CD14-positive monocyte (primary cell): ENCODE measurements around the gene RPS5. TPM values are rescaled to one million over a fixed set of nuclear protein-coding genes. Genes with fewer than 3 reads are reported as not detected.
"Not testable (repeated sequence)": the region's sequence is repeated elsewhere in the genome, so short reads cannot be mapped to it uniquely, and the experiment has no call there.

Experiments used
- DNase-seq, 3 donors: peaks; one replicate each; pipeline ENCODE4 v3.0.0-alpha.2; 2011 to 2022
- H2AFZ ChIP-seq: 2 replicates; pipeline ENCODE4 v1.6.0; 2012; ENCODE audit warnings: mild to moderate bottlenecking, low read depth, low read length, inconsistent platforms; ENCODE audit not compliant: insufficient read depth, poor library complexity, severe bottlenecking
- H3K27ac ChIP-seq, 2 donors: 1 replicate in 1 of 2; 2 replicates in 1 of 2; pipeline ENCODE4 v1.5.1; 2012 to 2013; ENCODE audit warnings: low read length in 2 of 2, control low read depth in 1 of 2, inconsistent platforms in 1 of 2, low read depth in 1 of 2, mild to moderate bottlenecking in 1 of 2
- H3K27me3 ChIP-seq, 2 donors: one replicate each; pipeline versions ENCODE4 v1.6.0 to v1.6.1; 2011 to 2013; ENCODE audit warnings: low read length in 2 of 2; ENCODE audit not compliant: control insufficient read depth in 2 of 2, insufficient read depth in 2 of 2
- H3K36me3 ChIP-seq, 2 donors: replicated peaks in 1 of 2; 1 replicate in 1 of 2; 2 replicates in 1 of 2; pipeline versions ENCODE4 v1.5.1 to v1.6.1; 2012 to 2013; ENCODE audit warnings: low read length in 2 of 2, control low read depth in 1 of 2, inconsistent platforms in 1 of 2, mild to moderate bottlenecking in 1 of 2; ENCODE audit not compliant: insufficient read depth in 2 of 2, control insufficient read depth in 1 of 2
- H3K4me1 ChIP-seq, 2 donors: 1 replicate in 1 of 2; 2 replicates in 1 of 2; pipeline versions ENCODE4 v1.5.1 to v1.6.1; 2012 to 2013; ENCODE audit warnings: low read length in 2 of 2, control low read depth in 1 of 2, inconsistent platforms in 1 of 2, mild to moderate bottlenecking in 1 of 2, moderate library complexity in 1 of 2; ENCODE audit not compliant: insufficient read depth in 2 of 2, control insufficient read depth in 1 of 2
- H3K4me2 ChIP-seq: replicated peaks from 2 replicates; pipeline ENCODE3; 2012; ENCODE audit warnings: low read length, moderate library complexity, mild to moderate bottlenecking; ENCODE audit not compliant: poor library complexity, severe bottlenecking; ENCODE audit errors: extremely low read depth
- H3K4me3 ChIP-seq, 3 experiments: fragments of 200-600 bp in 1 of 3; sonication (generic) in 1 of 3; replicated peaks in 1 of 3; 1 replicate in 2 of 3; 2 replicates in 1 of 3; pipeline ENCODE4 v1.5.1; 2011 to 2013; ENCODE audit warnings: low read length in 3 of 3, mild to moderate bottlenecking in 3 of 3, control low read depth in 2 of 3, low read depth in 2 of 3, inconsistent platforms in 1 of 3, moderate library complexity in 1 of 3
- H3K79me2 ChIP-seq: 2 replicates; pipeline ENCODE4 v1.6.0; 2012; ENCODE audit warnings: mild to moderate bottlenecking, control low read depth, inconsistent platforms, low read length, moderate library complexity; ENCODE audit not compliant: insufficient read depth
- H3K9ac ChIP-seq: 2 replicates; pipeline ENCODE4 v1.6.0; 2017; ENCODE audit warnings: low read length, mild to moderate bottlenecking; ENCODE audit not compliant: insufficient read depth, poor library complexity, severe bottlenecking
- H3K9me3 ChIP-seq, 2 donors: replicated peaks in 1 of 2; 1 replicate in 1 of 2; 2 replicates in 1 of 2; pipeline versions ENCODE4 v1.5.1 to v1.6.1; 2012 to 2013; ENCODE audit warnings: low read length in 2 of 2, control low read depth in 1 of 2; ENCODE audit not compliant: control insufficient read depth in 1 of 2, insufficient read depth in 1 of 2
- H4K20me1 ChIP-seq: 2 replicates; pipeline ENCODE4 v1.6.0; 2012; ENCODE audit warnings: mild to moderate bottlenecking, low read length, control low read depth, moderate library complexity; ENCODE audit not compliant: insufficient read depth
- H3K27ac Mint-ChIP-seq, 7 donors: one replicate each; pipeline ENCODE4 v1.8.0; 2020; ENCODE audit warnings: mild to moderate bottlenecking in 7 of 7, mixed read lengths in 7 of 7, moderate library complexity in 6 of 7, inconsistent platforms in 2 of 7
- H3K27me3 Mint-ChIP-seq, 3 donors: one replicate each; pipeline ENCODE4 v1.8.0; 2021 to 2022; ENCODE audit warnings: low read depth in 3 of 3, mild to moderate bottlenecking in 3 of 3, mixed read lengths in 3 of 3, moderate library complexity in 3 of 3, inconsistent platforms in 1 of 3
- H3K36me3 Mint-ChIP-seq, 2 donors: one replicate each; pipeline ENCODE4 v1.8.0; 2020; ENCODE audit warnings: mixed read lengths in 2 of 2, inconsistent platforms in 1 of 2, mild to moderate bottlenecking in 1 of 2
- H3K4me1 Mint-ChIP-seq: one replicate; pipeline ENCODE4 v1.8.0; 2020; ENCODE audit warnings: mild to moderate bottlenecking, mixed read lengths
- H3K4me3 Mint-ChIP-seq, 2 donors: one replicate each; pipeline ENCODE4 v1.8.0; 2020; ENCODE audit warnings: mild to moderate bottlenecking in 2 of 2, mixed read lengths in 2 of 2, moderate library complexity in 1 of 2
- H3K9me3 Mint-ChIP-seq, 7 donors: one replicate each; pipeline ENCODE4 v1.8.0; 2020 to 2022; ENCODE audit warnings: mixed read lengths in 7 of 7, mild to moderate bottlenecking in 6 of 7, moderate library complexity in 6 of 7, inconsistent platforms in 2 of 7
- WGBS: methylation state at CpG from one replicate; pipeline ENCODE4 v1.1.5; 2013; ENCODE audit warnings: missing lambda C conversion rate; ENCODE audit not compliant: insufficient coverage; 5-methylcytosine and 5-hydroxymethylcytosine counted together
- intact Hi-C, 2 donors: fragments of 100-400 bp; cut with micrococcal nuclease; formaldehyde crosslinking; loops; one replicate each; pipeline versions ENCODE4 v1.15.0 to v1.15.1; 2023
- polyA plus RNA-seq, 3 donors: library from polyadenylated mRNA; depleted of rRNA in 1 of 3; unstranded in 2 of 3; stranded (reverse) in 1 of 3; fragments of 300-500 nt in 2 of 3; fragments of >200 nt in 1 of 3; fragmentation: Illumina TruSeq in 2 of 3; gene quantifications; 1 replicate in 2 of 3; 2 replicates in 1 of 3; pipeline ENCODE4 v1.2.3, GENCODE V29; 2012 to 2021
- small RNA-seq: library from RNA; depleted of rRNA; stranded (forward); fragments of <200 nt; gene quantifications from one replicate; pipeline ENCODE3, GENCODE V24; 2012; ENCODE audit warnings: low read depth; ENCODE audit not compliant: insufficient read length
- TF ChIP-seq, protein P1 (sequence below): fragments of 200-600 bp; IDR thresholded peaks from one replicate; pipeline ENCODE4 v1.8.0; 2022; ENCODE audit warnings: antibody characterized with exemption, mild to moderate bottlenecking

Gene RPS5
- polyA plus RNA-seq, 3 donors, result 485 to 1,381 (median 580) TPM

- TF ChIP-seq, protein P1, sequence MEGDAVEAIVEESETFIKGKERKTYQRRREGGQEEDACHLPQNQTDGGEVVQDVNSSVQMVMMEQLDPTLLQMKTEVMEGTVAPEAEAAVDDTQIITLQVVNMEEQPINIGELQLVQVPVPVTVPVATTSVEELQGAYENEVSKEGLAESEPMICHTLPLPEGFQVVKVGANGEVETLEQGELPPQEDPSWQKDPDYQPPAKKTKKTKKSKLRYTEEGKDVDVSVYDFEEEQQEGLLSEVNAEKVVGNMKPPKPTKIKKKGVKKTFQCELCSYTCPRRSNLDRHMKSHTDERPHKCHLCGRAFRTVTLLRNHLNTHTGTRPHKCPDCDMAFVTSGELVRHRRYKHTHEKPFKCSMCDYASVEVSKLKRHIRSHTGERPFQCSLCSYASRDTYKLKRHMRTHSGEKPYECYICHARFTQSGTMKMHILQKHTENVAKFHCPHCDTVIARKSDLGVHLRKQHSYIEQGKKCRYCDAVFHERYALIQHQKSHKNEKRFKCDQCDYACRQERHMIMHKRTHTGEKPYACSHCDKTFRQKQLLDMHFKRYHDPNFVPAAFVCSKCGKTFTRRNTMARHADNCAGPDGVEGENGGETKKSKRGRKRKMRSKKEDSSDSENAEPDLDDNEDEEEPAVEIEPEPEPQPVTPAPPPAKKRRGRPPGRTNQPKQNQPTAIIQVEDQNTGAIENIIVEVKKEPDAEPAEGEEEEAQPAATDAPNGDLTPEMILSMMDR, result no peak
- peaks cover 8% of the 10 kb centered on the region for H3K79me2 ChIP-seq
- peak overlapping the region; percentile 94 for H2AFZ ChIP-seq
- peaks cover 54 to 78% (median 69%) of the 10 kb centered on the region in 7 donors for H3K9me3 Mint-ChIP-seq
- 13% methylated on average over 31 of the region's 31 CpGs for WGBS
- peaks cover 16% of the 10 kb centered on the region for H3K4me1 Mint-ChIP-seq
- peaks cover 3 to 15% (median 14%) of the 10 kb centered on the region in 3 donors for H3K27me3 Mint-ChIP-seq
- H3K9ac ChIP-seq, result peak overlapping the region; percentile 59
- peak overlapping the region; percentile 86 to 93 for H3K4me3 Mint-ChIP-seq
- H3K4me3 ChIP-seq, result peak overlapping the region; percentile 27 to 81 (median 79)
- H4K20me1 ChIP-seq, result no peaks in the 10 kb centered on the region
- intact Hi-C loops, result loop anchor here in 1 of 2 donors (1.0 to 2.0 kb wide), 3 partner anchors 11 to 53 kb away; partner anchors contain the start of genes RPS5 and ZNF324B
- H3K36me3 Mint-ChIP-seq, result peaks cover 32 to 42% of the 10 kb centered on the region in 2 donors
- peaks cover 0 to 3% of the 10 kb centered on the region in 2 donors for H3K27me3 ChIP-seq
- H3K9me3 ChIP-seq, result peaks cover 41 to 65% of the 10 kb centered on the region in 2 donors
- peaks cover 16% of the 10 kb centered on the region in 2 donors for H3K4me1 ChIP-seq
- H3K27ac Mint-ChIP-seq, result peak overlapping the region; percentile 93 to 98 (median 95)
- peaks cover 11 to 27% of the 10 kb centered on the region in 2 donors for H3K36me3 ChIP-seq
- H3K4me2 ChIP-seq, result peak overlapping the region; percentile 76
- H3K27ac ChIP-seq, result peak overlapping the region; percentile 81 to 93
- DNase-seq, result no peak
These were observed 53.5 kb downstream of the RPS5 start for GRCh38 chr19:58440556-58440955.

- intact Hi-C loops, H3K4me3 Mint-ChIP-seq, DNase-seq, H3K9ac ChIP-seq, H2AFZ ChIP-seq, H3K79me2 ChIP-seq, H3K36me3 ChIP-seq, H4K20me1 ChIP-seq, H3K4me3 ChIP-seq, H3K27ac Mint-ChIP-seq, H3K27ac ChIP-seq, H3K27me3 ChIP-seq, H3K4me2 ChIP-seq: not testable (repeated sequence)
- peaks cover 16% of the 10 kb centered on the region in 2 donors for H3K4me1 ChIP-seq
- 86% methylated on average over 7 of the region's 7 CpGs for WGBS
- Mint-ChIP-seq H3K36me3 (peaks cover 12 to 18% of the 10 kb centered on the region in 2 donors), H3K4me1 (peaks cover 16% of the 10 kb centered on the region), H3K27me3 (peaks cover 12 to 25% (median 13%) of the 10 kb centered on the region in 3 donors), H3K9me3 (peaks cover 41 to 69% (median 62%) of the 10 kb centered on the region in 7 donors)
- H3K9me3 ChIP-seq, result peaks cover 27 to 46% of the 10 kb centered on the region in 2 donors
These were observed 55.9 kb downstream of the RPS5 start for GRCh38 chr19:58442986-58443385.

Small RNA genes lying within 50 kb of the gene (small RNA-seq; reads per million reads assigned to genes)
- gene MIR4754, result not detected
- gene RNA5SP473, result not detected

Other genes with a start within 250 kb of the RPS5 start
- 1 to 10 TPM in 1 of 3 donors, under 1 TPM in 2; 0.56 to 1.2 (median 0.65) TPM for gene ZNF329, start 236.5 kb upstream of the RPS5 start, polyA plus RNA-seq
- gene ZNF274, start 204.2 kb upstream of the RPS5 start, polyA plus RNA-seq, result 10 to 100 TPM in 1 of 3 donors, 1 to 10 TPM in 2; 5.8 to 10.1 (median 9.0) TPM
- gene ZNF544, start 158.4 kb upstream of the RPS5 start, polyA plus RNA-seq, result 1 to 10 TPM; 1.5 to 7.9 (median 2.2) TPM
- 1 to 10 TPM in 1 of 3 donors, under 1 TPM in 2; 0.05 to 2.4 (median 0.25) TPM for gene ZNF8, start 108.3 kb upstream of the RPS5 start, polyA plus RNA-seq
- 10 to 100 TPM; 34.6 to 61.5 (median 38.8) TPM for gene ERVK3-1, start 81.9 kb upstream of the RPS5 start, polyA plus RNA-seq
- gene ZSCAN22, start 60.3 kb upstream of the RPS5 start, polyA plus RNA-seq, result 1 to 10 TPM in 1 of 3 donors, under 1 TPM in 2; 0.58 to 1.2 (median 0.99) TPM
- 10 to 100 TPM; 30.2 to 54.5 (median 35.3) TPM for gene A1BG, start 33.8 kb upstream of the RPS5 start, polyA plus RNA-seq
- gene ZNF497, start 24.5 kb upstream of the RPS5 start, polyA plus RNA-seq, result under 1 TPM; 0.28 to 0.60 (median 0.41) TPM
- under 1 TPM; 0.13 to 0.72 (median 0.33) TPM for gene ZNF837, start 6.2 kb upstream of the RPS5 start, polyA plus RNA-seq
- gene RNF225, start 8.4 kb downstream of the RPS5 start, polyA plus RNA-seq, result not detected
- gene ZNF584, start 21.4 kb downstream of the RPS5 start, polyA plus RNA-seq, result 1 to 10 TPM; 1.2 to 3.1 (median 1.7) TPM
- under 1 TPM; 0.40 to 0.92 (median 0.75) TPM for gene ZNF132, start 52.9 kb downstream of the RPS5 start, polyA plus RNA-seq
- 1 to 10 TPM in 1 of 3 donors, under 1 TPM in 2; 0.46 to 3.1 (median 0.82) TPM for gene ZNF324B, start 64.4 kb downstream of the RPS5 start, polyA plus RNA-seq
- 1 to 10 TPM; 4.1 to 5.7 (median 5.3) TPM for gene ZNF324, start 79.8 kb downstream of the RPS5 start, polyA plus RNA-seq
- gene ZNF446, start 89.1 kb downstream of the RPS5 start, polyA plus RNA-seq, result 1 to 10 TPM; 2.0 to 6.2 (median 2.2) TPM
- 1 to 10 TPM; 1.5 to 2.9 (median 2.8) TPM for gene SLC27A5, start 124.7 kb downstream of the RPS5 start, polyA plus RNA-seq
- 1 to 10 TPM; 2.2 to 5.3 (median 2.6) TPM for gene ZBTB45, start 132.5 kb downstream of the RPS5 start, polyA plus RNA-seq
- gene TRIM28, start 156.8 kb downstream of the RPS5 start, polyA plus RNA-seq, result 100 to 1,000 TPM in 1 of 3 donors, 10 to 100 TPM in 2; 16.2 to 234 (median 35.0) TPM
- gene CHMP2A, start 167.8 kb downstream of the RPS5 start, polyA plus RNA-seq, result 100 to 1,000 TPM; 228 to 323 (median 290) TPM
- 10 to 100 TPM in 2 of 3 donors, 1 to 10 TPM in 1; 7.8 to 84.6 (median 14.3) TPM for gene UBE2M, start 171.3 kb downstream of the RPS5 start, polyA plus RNA-seq
- 10 to 100 TPM in 1 of 3 donors, 1 to 10 TPM in 2; 1.6 to 55.6 (median 1.7) TPM for gene MZF1, start 186.1 kb downstream of the RPS5 start, polyA plus RNA-seq